Left ventricle myocardium inferior (tissue), 1 donor: ENCODE measurements around the gene LOXL3. TPM values are rescaled to one million over a fixed set of nuclear protein-coding genes. Genes with fewer than 3 reads are reported as not detected.

Experiments
- DNase-seq: peaks from one replicate; pipeline ENCODE4 v3.0.0-alpha.2; 2020
- H3K27ac ChIP-seq: fragments of 200-600 bp; replicated peaks from 2 replicates; pipeline ENCODE4 v1.8.0; 2021
- H3K27me3 ChIP-seq: fragments of 200-600 bp; 2 replicates; pipeline ENCODE4 v1.8.0; 2021; ENCODE audit warnings: low read depth
- H3K36me3 ChIP-seq: fragments of 200-600 bp; 2 replicates; pipeline ENCODE4 v1.8.0; 2021
- H3K4me1 ChIP-seq: fragments of 200-600 bp; 2 replicates; pipeline ENCODE4 v1.8.0; 2021
- H3K4me3 ChIP-seq: fragments of 200-600 bp; 2 replicates; pipeline ENCODE4 v1.8.0; 2021; ENCODE audit warnings: mild to moderate bottlenecking, moderate library complexity
- H3K9me3 ChIP-seq: fragments of 200-600 bp; replicated peaks from 2 replicates; pipeline ENCODE4 v1.8.0; 2021
- CTCF ChIP-seq: fragments of 200-600 bp; IDR thresholded peaks from 2 replicates; pipeline ENCODE4 v1.8.0; 2021; ENCODE audit warnings: antibody characterized with exemption, mild to moderate bottlenecking, borderline replicate concordance
- intact Hi-C: fragments of 100-400 bp; cut with micrococcal nuclease; formaldehyde crosslinking; loops from one replicate; pipeline ENCODE4 v1.11.0; 2022
- total RNA-seq: library from RNA; stranded (reverse); fragmentation: NEBNext Ultra II Directional; extraction: Animal tissue kit (Norgen Biotek cat#: 25700); gene quantifications from one replicate; pipeline ENCODE4 v1.2.1, GENCODE V29; 2021
- donor health status: DM: no; HTN: yes; CAD: no; lungs with severe emphysema.

The LOXL3 gene
- total RNA-seq, 1 donor from 2014 or later: 4.7 TPM

DNA sequence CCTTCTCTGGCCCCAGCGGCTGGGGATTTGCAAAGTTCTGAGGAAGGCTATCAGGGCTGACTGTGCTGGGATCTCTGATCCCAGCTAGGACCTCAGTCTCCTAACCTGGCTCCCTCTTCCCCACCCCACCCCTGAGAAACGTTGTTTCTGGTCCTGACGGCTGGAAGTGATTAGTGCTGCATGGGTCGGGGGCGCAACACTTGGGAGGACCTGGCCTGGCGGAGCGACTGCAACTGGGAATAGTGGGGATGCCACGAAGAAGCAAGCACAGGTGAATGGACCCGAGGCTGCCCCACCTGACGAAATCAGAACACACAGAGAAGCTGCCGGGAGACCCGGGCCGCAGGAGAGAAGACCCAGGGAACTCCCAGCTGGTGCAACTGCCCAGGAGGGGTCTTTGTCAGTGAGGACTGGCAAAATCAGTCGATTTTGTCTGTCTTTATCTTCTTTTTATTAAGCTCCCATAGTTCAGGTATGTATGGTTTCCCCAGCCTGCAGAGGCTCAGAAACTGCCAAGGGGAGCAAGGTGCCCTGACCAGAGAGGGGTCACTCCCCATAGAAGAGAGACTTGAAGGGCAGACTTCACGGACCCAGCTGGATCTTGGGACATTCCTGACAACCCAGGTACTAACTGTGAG is 53.7 kb downstream of the LOXL3 start:
- Histone ChIP-seq H3K4me1 (peaks cover 60% of the 10 kb centered on the region), H3K27me3 (peaks cover 85% of the 10 kb centered on the region)

GRCh38 chr2:74499267-74499939 is 54.3 kb downstream of the LOXL3 start, which contains the start of gene LBX2:
Gene LBX2 (minus strand): TSS chr2:74499603. CDS start chr2:74499537, 66 bp downstream.
- Histone ChIP-seq H3K9me3 (no peaks in the 10 kb centered on the region), H3K4me3 (peak within 1 kb of the TSS; percentile 50), H3K27me3 (peaks cover 78% of the 10 kb centered on the region), H3K36me3 (peaks cover 2% of the 10 kb centered on the region), H3K27ac (no peak within 1 kb of the TSS), H3K4me1 (peaks cover 54% of the 10 kb centered on the region)
- TF ChIP-seq CTCF: no peak
- DNase-seq: no peak
- intact Hi-C loops: no loop called here

More for the DNA sequence above, 53.7 kb downstream of the LOXL3 start:
- intact Hi-C loops: no loop called here
- Histone ChIP-seq H3K27ac (no peak overlapping the region), H3K9me3 (no peaks in the 10 kb centered on the region), H3K36me3 (peaks cover 8% of the 10 kb centered on the region), H3K4me3 (peak overlapping the region; percentile 50)
- no peak for DNase-seq
- TF ChIP-seq CTCF: no peak

DNA sequence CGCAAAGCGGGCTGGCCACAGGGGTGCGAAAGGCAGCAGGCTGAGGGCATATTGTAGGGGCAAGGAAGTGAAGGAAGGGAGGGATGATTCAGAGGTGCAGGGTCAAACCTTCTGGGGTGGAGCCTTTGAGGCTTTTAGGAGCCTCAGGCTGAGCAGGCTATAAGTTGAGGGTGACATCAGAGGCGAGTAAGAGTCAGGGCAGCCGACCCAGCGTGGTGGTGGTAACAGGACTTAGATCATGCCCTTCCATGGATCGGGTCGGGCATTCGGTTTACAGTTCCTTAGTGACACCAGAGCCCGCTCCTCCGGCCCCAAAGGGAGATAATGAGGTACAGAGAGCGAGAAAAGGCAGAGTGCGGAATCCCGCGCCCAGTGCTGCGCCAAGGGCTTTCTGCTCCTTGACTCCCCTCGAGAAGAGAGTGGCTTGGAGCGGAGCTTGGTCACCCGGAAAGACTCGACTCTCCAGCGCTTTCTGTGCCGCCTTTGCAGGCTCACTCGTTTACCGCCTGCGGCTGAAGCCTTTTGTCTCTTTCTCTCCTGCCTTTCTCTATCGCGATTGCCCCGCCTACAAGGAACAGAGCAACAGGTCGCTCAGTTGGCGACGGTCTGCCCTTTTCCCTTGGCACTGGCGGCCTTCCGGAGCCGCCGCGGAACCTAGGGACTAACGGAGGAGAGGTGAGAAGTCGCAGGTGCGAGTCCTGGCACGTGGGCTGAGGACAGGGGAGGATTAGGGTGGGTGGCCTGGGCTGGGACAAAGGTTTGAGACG is 55.1 kb downstream of the LOXL3 start:
- Histone ChIP-seq H3K4me3 (peak overlapping the region; percentile 50), H3K9me3 (no peaks in the 10 kb centered on the region), H3K27ac (no peak overlapping the region), H3K27me3 (peaks cover 71% of the 10 kb centered on the region), H3K4me1 (peaks cover 47% of the 10 kb centered on the region), H3K36me3 (peaks cover 4% of the 10 kb centered on the region)
- DNase-seq: no peak
- intact Hi-C loops: no loop called here
- no peak for TF ChIP-seq CTCF

GRCh38 chr2:74497777-74498499 is 55.8 kb downstream of the LOXL3 start:
- Histone ChIP-seq H3K27me3 (peaks cover 64% of the 10 kb centered on the region), H3K9me3 (no peaks in the 10 kb centered on the region), H3K36me3 (peaks cover 11% of the 10 kb centered on the region), H3K27ac (no peak overlapping the region), H3K4me3 (peak overlapping the region; percentile 50), H3K4me1 (peaks cover 39% of the 10 kb centered on the region)
- no peak for DNase-seq
- no peak for TF ChIP-seq CTCF
- intact Hi-C loops: no loop called here
